GM19395 (cell line): Measurements from ENCODE around the gene TUBGCP2.
"Not testable (repeated sequence)": the region's sequence is repeated elsewhere in the genome, so short reads cannot be mapped to it uniquely, and the experiment has no call there.

Experiments
- ATAC-seq: cut with Tn5 transposase; IDR thresholded peaks from one replicate; pipeline ENCODE4 v1.9.1; 2021; ENCODE audit warnings: mild to moderate bottlenecking, moderate library complexity; ENCODE audit not compliant: unreplicated experiment

TUBGCP2 gene

DNA sequence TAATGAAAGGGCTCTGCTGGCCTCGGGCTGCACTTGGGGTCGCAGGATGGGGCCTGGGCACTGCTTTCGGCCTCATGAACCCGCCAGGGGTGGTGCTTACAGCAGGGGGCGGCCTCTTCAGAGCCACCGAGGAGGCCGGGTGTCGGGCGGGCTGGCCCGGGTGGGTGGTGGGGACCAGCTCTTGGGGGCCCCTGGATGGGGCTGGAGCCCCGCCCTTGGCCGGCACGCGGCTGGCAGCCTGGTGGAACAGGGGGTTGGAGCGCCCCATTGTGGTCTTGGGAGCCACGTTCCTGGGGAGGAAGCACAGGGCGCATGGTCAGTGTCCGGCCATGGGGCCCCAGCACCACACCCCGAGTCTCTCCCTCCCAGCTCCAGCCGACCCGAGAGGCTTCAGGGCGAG, 40.8 kb downstream of the TUBGCP2 start:
- ATAC-seq, result no peak

DNA sequence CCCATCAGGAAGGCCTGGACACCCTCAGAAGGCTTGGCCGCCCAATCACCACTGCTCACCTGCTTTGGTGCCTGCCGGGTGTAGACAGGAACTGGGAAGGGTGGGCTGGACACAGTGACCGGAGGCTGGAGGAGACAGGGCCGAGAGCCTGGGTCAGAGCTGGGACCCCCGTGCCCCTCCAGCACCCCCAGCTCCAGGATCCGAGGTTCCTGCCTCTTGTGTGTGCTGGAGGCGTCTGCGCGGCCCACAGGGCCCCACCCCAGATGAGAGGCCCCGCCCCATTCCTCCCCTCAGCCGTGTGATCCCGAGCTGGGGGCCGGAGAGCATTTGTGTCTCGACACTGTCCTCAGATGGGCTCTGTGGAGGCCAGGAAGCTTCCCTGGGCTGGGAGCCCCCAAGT, 41.4 kb downstream of the TUBGCP2 start:
- no peak for ATAC-seq

GRCh38 chr10:133266056-133266795, 42.4 kb downstream of the TUBGCP2 start:
- no peak for ATAC-seq

GRCh38 chr10:133265052-133265451, 43.6 kb downstream of the TUBGCP2 start:
- ATAC-seq, result not testable (repeated sequence)

DNA sequence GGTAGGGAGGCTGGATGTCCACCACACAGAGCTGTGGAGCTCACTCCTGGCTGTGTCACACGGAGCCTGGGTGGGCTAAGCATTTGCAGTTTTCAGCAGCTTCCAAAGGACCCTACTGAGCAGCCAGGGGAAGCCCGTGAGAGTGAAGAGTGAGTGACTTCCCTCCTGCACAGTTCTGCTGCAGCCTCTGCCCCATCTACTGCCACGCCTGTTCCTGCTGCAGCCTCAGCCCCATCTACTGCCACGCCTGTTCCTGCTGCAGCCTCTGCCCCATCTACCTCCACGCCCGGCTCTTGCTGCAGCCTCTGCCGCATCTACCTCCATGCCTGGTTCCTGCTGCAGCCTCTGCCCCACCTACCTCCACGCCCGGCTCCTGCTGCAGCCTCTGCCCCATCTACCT, 44.2 kb downstream of the TUBGCP2 start:
- ATAC-seq, result no peak

- ATAC-seq, result no peak
Observed at GRCh38 chr10:133263674-133264073, 45.0 kb downstream of the TUBGCP2 start.

- ATAC-seq, result no peak
Observed at GRCh38 chr10:133262696-133263095, 46.0 kb downstream of the TUBGCP2 start.

- ATAC-seq, result peak; percentile 62
Observed at GRCh38 chr10:133261726-133262325, 46.8 kb downstream of the TUBGCP2 start.

DNA sequence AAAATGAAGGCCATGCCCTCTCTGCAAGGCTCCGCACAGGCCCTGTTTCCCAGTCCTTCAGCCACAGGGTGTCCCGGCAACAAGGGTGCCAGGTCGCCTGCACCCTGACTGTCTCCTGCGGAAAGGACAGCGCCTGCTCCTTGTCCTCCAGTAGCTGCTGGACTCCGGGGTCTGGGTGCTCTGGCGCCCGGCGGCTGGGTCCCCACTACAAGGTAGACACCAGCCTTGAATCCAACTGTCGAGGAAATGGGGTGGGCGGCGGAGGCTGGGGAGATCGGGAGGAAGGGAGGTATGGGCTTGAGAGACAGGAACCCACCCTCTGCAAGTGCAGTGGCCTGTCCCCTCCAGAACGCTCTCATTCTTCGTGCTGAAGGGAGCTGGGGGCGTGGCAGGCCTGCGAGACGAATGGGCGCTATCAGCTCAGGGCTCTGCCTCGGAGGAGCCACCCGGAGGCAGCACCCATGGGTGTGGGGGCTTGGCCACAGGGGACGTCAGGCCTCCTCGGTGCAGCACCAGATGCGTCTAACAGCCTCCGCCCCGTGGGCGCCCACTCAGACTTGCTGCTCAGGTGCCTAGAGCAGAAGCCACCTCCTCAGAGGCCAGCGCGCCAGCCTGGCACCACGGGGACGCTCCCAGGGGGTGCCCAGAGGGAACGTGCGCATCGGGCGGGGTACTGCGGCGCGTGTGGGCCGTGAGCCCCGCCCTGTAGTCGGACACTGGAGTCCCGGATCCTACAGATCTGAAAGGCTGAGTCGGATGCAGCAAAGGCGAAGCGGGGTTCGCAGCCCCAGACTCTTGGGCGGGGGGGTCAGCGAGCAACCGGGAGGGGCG, 47.6 kb downstream of the TUBGCP2 start:
- peak; percentile 47 for ATAC-seq

DNA sequence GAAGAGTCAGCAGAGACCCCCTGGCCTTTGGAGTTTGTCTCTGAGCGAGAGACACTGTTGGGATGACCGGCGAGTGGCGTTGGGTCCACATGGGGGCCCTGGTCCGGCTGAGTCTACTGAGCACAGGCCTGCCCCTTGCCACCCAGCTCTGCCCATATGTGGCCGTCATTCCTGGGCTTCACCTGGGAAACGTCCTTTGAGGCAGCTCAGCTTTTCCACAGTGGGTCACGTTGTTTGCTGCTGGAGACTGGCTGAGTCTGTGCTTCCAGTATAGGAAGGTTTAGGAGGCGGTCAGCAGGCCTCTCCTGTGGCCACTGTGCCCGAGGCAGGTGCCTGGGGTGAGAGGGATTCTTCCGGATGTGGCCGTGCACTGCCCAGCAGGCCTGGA, 49.1 kb downstream of the TUBGCP2 start:
- no peak for ATAC-seq

GRCh38 chr10:133258818-133259601, 49.7 kb downstream of the TUBGCP2 start:
- ATAC-seq, result no peak

GRCh38 chr10:133258066-133258817, 50.4 kb downstream of the TUBGCP2 start:
- ATAC-seq, result no peak

DNA sequence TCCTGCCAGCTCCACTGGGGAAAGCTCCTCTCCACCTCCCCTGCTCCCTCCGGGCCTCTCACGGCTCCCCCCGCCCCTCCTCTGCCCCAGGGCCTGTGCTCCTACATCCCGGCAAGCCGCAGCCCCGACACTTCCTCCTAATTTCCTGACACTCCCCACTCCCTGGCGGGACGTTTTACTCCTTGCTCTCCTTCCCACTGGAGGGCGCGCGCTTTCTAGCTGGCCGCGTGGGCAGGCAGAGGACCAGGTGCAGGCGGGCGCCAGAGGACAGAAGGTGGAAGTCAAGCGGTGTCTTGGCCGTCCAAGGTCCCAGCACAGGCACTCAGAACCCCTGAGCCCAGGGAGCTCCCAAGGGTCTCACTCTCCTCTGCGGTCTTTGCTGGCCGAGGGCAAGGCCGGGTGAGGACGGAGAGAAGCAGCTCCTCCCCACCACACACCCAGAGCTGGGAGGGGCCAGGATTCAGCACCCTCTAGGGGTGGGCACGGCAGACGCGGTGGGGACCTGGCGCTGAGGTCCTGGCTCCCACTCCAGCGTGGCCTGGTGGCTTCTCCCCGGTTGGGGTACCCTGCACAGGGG, 51.1 kb downstream of the TUBGCP2 start:
- no peak for ATAC-seq

- ATAC-seq, result no peak
Observed at GRCh38 chr10:133255323-133255722, 53.3 kb downstream of the TUBGCP2 start.

DNA sequence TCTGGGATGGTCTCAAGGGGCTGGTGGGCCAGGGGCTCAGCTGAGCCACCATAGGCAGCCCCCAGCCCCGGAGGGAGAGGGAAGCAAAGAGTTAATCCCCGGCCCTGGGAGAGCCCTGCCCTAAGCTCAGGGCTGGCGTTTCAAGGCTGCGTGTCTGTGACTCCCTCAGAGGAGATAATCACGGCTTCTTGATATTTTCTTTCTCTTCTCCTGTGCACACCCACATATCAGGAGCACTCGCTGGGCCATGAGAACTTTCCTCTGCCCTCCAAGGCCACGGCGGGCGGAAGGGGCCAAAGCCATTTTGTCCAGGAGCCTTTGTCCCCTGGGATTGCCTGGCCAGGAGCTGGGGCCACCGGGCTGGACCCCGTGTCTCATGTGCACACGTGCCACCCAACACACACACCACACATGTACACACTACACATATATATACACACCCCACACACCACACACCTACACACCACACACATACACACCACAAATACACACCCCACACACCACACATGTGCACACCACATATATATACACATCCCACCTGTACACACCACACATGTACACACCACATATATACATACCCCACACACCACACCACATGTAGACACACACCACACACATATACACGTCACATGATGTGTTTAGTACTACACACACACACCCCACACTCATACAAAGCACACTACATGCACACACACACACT, 54.1 kb downstream of the TUBGCP2 start:
- ATAC-seq, result no peak

DNA sequence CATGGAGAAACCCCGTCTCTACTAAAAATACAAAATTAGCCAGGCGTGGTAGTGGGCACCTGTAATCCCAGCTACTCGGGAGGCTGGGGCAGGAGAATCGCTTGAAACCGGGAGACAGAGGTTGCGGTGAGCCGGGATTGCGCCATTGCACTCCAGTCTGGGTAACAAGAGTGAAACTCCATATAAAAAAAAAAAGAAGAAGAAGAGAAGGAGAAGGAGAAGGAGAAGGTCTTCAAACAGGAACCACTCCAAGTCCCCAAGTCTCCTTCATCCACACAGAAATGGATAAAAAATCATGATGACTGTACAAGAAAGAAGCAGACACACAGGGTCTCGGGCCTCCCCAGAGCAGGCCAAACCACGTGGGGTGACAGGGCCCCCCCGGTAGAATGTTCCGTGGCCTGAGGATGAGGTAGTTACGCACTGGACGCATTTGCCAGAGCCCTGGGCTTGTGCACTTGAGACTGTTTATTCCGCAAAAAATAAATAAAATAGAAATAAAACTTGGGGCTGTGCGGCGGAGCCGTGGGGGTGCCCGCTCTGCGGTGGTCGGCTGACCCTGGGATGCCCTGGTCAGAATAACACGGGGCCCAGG, 55.2 kb downstream of the TUBGCP2 start:
- no peak for ATAC-seq

DNA sequence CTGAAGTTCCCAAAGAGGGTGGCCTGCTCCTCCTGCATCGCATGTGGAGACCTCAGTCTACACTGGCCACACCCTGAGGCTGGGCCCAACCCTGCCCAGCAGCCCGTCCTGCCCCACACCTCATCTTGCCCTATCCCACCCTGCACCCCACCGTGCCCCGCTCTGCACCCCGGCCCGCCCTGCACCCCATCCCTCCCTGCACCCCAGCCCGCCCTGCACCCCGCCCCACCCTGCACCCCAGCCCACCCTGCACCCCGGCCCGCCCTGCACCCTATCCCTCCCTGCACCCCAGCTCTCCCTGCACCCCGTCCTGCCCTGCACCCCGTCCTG, 56.5 kb downstream of the TUBGCP2 start:
- no peak for ATAC-seq

DNA sequence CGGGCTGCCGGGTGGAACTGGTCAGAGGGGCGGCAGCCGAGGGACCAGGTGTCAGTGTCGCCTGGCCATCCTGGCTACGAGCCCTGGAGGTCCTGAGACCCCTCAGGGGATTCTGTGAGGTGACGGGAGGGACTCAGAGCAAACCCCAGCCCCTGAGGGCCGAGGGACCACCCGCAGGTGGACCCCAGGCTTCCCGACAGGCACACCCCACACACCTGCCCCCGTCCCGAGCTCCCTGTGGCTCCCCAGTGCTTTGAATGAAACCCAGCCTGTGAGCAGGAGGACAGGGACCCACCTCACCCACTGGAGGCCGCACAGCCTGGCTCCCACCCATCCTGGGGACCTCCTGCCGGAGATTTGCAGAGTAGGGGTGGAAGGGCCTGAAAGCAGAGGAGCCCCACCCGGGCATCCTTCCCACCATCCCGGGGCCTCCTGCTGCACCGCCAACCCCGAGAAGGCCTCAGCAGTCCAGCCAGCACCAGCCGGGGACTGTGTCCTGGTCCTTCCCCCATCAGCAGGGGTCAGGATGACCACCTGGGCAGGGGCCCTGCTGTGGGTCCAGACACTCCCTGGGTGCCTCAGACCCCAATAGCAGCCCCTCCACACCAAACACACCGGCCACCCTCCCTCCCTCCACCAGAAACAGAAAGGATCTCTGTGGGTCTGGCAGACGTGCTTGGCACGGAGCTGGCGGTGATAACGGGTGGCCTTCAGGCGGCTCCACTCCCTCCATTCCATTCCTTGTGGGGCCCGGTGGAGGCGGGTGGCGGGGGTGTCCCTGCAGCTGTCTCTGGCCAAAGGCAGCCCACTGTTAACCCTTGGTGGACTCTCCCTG, 57.1 kb downstream of the TUBGCP2 start:
- no peak for ATAC-seq
